Measurements from ENCODE around the gene SPATA24. TPM values are rescaled to one million over a fixed set of nuclear protein-coding genes. Genes with fewer than 3 reads are reported as not detected.

Gene SPATA24
- total RNA-seq, 1 experiment from 2014 or later, result 13.0 TPM

DNA sequence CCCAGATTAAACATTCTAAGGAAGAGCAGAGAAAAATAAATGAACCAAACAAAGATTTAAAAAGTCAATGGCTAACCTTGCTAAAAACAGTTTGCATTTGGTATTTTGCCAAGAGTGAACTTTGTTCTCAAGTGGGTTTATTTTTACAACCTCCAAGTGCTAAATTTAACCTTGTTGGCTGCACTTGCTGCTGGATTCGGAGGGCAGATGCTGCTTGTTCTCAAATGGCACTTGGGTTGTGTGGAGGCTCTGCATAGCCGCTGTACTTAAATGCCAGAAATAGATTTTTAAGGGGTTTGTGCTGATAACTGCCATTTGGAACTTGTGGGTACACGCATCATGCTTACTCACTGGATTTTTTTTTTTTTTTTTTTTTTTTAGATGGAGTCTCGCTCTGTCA lies 13.3 kb upstream of the SPATA24 start:
- TF ChIP-seq, protein P1, sequence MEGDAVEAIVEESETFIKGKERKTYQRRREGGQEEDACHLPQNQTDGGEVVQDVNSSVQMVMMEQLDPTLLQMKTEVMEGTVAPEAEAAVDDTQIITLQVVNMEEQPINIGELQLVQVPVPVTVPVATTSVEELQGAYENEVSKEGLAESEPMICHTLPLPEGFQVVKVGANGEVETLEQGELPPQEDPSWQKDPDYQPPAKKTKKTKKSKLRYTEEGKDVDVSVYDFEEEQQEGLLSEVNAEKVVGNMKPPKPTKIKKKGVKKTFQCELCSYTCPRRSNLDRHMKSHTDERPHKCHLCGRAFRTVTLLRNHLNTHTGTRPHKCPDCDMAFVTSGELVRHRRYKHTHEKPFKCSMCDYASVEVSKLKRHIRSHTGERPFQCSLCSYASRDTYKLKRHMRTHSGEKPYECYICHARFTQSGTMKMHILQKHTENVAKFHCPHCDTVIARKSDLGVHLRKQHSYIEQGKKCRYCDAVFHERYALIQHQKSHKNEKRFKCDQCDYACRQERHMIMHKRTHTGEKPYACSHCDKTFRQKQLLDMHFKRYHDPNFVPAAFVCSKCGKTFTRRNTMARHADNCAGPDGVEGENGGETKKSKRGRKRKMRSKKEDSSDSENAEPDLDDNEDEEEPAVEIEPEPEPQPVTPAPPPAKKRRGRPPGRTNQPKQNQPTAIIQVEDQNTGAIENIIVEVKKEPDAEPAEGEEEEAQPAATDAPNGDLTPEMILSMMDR (conservative IDR thresholded peaks at IDR 0.05), result no peak
- Mint-ChIP-seq H3K4me3 (no peak overlapping the region), H3K27me3 (ENCODE audit: low read depth) (peaks cover 1% of the 10 kb centered on the region), H3K27ac (no peak overlapping the region), H3K36me3 (ENCODE audit: insufficient read depth in 1 of 3, low read depth in 3 of 3) (peaks cover 0 to 48% (median 40%) of the 10 kb centered on the region in 3 experiments; a peak in 5 of 7 replicates), H3K4me1 (peaks cover 15 to 22% of the 10 kb centered on the region in 2 experiments), H3K9me3 (no peaks in the 10 kb centered on the region)
- H2AK5ac ChIP-seq (ENCODE audit: insufficient read length, low read length), result no peak overlapping the region
- no peak overlapping the region for H2BK20ac ChIP-seq (ENCODE audit: low read depth, low read length, poor library complexity, severe bottlenecking)
- no peak overlapping the region for H3K56ac ChIP-seq (ENCODE audit: insufficient read length, low read depth, low read length)
- no peaks in the 10 kb centered on the region for H3K4me1 ChIP-seq (ENCODE audit: insufficient read depth, low read length)
- H3K18ac ChIP-seq (ENCODE audit: insufficient read length, low read depth, low read length), result no peak overlapping the region
- no peak overlapping the region for H2BK5ac ChIP-seq (ENCODE audit: insufficient read length, low read length)
- no peak overlapping the region for H4K91ac ChIP-seq (ENCODE audit: insufficient read length, low read depth, low read length)
- no peak overlapping the region for H3K4me2 ChIP-seq (ENCODE audit: insufficient read depth, insufficient read length, low read length)
- no peaks in the 10 kb centered on the region for H3K79me1 ChIP-seq (ENCODE audit: insufficient read depth, low read depth, low read length, poor library complexity, severe bottlenecking)
- H3K23me2 ChIP-seq (ENCODE audit: insufficient read length, low read depth, low read length, poor library complexity, severe bottlenecking), result no peaks in the 10 kb centered on the region
- no peak overlapping the region for H4K5ac ChIP-seq (ENCODE audit: insufficient read length, low read depth, low read length)
- no peak overlapping the region for H4K8ac ChIP-seq (replicated peaks; ENCODE audit: insufficient read length, low read depth, low read length)
- H3K9me3 ChIP-seq (ENCODE audit: control insufficient read depth, low read depth, low read length), result no peaks in the 10 kb centered on the region
- DNase-seq, result no peak
- no peaks in the 10 kb centered on the region for H3K27me3 ChIP-seq (ENCODE audit: insufficient read depth, low read length)
- H2AFZ ChIP-seq (ENCODE audit: low read length), result no peak overlapping the region
- no peak overlapping the region for H3K4ac ChIP-seq (ENCODE audit: low read depth, low read length)
- H3K9ac ChIP-seq (ENCODE audit: extremely low read depth, insufficient read length, low read length), result no peak overlapping the region
- H2BK12ac ChIP-seq (ENCODE audit: insufficient read length, low read depth, low read length), result no peak overlapping the region
- H3K79me2 ChIP-seq (ENCODE audit: insufficient read depth, low read length), result no peaks in the 10 kb centered on the region
- H3K14ac ChIP-seq (ENCODE audit: insufficient read depth, low read length), result no peak overlapping the region
- no peak overlapping the region for H2BK15ac ChIP-seq (ENCODE audit: low read depth, low read length)
- no peak overlapping the region for H2BK120ac ChIP-seq (ENCODE audit: low read depth, low read length, poor library complexity, severe bottlenecking)
- H3K27ac ChIP-seq (ENCODE audit: insufficient read length, low read depth, low read length), result no peak overlapping the region
- WGBS (ENCODE audit: extremely low coverage, insufficient read length, low lambda C conversion rate), result no CpG with 5 or more reads among the region's 4 CpGs
- H3K23ac ChIP-seq (ENCODE audit: insufficient read length, low read depth, low read length), result no peak overlapping the region
- no peak overlapping the region for H3T11ph ChIP-seq (ENCODE audit: low read length)
- H4K20me1 ChIP-seq (ENCODE audit: control insufficient read depth, insufficient read depth, insufficient read length), result no peaks in the 10 kb centered on the region
